HK-2 (cell line): ENCODE data around the gene RHOH.

ENCODE experiments used
- DNase-seq: peaks from one replicate; pipeline ENCODE4 v3.0.0-alpha.2; 2018; ENCODE audit not compliant: unreplicated experiment

RHOH gene

DNA sequence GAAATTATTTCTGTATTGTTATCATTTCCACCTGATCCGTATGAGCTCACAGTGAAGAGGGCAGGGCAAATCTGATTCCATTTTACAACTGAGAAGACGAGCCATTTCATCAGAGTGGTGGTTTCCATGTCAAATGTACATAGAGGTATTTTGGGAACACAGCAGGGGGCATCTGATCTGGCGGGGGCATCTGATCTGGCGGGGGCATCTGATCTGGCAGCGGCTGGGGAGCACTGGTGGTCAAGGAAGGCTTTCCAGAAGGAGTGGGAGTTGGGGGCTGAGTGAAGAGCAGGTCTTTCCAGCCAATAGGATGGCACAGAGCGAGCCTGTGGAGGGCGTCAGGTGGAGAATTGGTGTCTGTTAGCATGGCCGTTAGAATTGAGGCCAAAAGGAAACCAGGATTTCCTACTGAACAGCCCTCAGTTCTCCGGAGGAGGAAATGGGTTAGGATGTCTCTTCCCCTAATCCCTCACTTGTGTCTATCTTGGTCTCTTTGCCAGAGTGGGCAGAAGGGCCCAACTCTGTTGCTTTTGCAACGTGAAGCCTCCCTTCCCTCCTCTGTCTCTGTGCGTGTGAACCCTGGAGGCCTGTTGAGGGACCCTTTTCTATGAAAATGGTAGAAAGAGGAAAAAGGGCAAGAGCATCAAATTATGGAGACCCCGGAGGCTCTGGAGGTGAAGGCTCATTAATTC, 41.3 kb downstream of the RHOH start:
- DNase-seq = no peak

DNA sequence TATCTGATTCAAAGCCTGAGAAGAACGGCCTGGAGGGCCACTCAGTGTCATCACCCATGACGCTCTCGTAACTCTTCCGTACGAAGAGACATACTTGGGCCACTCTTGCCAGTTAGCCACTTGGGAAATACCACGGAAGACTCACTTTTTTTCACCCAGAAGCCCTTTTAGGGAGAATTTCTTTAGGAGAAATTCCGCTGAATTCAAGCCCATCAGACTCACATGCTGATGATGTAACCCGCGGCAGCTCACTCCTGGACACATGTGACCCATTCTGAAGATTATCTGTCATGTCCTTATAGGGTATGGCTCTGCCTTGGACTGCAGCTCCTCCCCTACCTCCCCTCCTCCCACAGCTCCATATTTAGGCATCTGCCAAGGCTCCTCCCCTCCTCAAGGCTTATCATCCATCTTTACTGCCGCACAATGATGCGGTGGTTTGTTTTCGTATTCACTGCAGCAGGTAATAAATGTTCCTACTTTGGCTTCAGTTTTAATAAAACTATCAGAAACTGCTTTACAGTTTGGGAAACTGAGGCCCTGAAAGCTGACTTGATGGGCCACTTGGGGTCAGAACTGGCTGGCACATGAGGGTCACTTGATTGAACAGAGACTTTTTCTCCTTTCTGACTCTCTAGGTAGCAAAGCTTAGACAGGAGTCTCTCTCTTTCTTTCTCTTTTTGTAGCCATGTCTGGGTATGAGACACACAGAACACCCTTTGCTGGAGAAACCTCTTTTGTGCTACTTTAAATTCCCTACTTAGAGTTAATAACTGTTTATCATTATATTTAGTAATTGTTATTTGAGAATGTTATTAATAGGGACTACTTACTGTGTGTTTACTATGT, 42.1 kb downstream of the RHOH start:
- DNase-seq = no peak

DNA sequence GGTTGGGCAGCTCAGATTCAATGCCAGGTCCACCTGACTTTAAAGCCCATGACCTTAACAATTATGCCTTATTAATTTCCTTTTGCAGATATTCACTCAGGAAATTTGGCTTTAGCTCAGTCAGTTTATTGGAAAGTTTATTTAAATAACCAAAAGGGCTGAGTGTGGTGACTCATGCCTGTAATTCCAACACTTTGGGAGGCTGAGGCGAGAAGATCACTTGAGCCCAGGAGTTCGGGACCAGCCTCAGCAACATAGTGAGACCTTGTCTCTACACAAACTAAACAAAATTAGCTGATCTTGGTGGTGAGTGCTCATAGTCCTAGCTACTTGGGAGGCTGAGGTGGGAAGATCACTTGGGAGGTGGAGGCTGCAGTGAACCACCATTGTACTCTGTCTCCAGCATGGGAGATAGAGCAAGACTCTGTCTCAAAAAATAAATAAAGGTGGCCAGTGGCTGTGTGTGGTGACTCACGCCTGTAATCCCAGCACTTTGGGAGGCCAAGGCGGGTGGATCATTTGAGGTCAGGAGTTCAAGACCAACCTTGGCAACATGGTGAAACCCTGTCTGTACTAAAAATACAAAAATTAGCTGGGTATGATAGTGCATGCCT, 43.3 kb downstream of the RHOH start:
- no peak for DNase-seq

DNA sequence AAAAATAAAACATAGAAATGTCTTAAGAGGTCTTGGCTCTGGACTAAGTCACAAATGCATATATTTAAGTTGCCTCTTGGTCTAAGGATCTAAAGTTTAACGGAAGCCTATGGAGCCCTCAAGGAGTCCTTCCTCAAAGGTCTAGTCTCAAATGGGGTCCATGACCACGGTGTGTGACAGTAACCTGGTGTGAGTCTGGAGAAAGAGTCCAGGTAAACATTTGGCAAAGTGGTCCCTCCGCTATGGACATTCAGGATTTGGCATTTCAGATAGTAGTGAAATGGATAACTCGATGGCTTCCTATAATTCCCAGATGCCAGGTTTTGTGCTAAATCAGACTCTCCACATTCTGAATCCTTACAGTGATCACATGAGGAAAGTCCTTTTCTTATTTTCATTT, 44.2 kb downstream of the RHOH start:
- DNase-seq = no peak

DNA sequence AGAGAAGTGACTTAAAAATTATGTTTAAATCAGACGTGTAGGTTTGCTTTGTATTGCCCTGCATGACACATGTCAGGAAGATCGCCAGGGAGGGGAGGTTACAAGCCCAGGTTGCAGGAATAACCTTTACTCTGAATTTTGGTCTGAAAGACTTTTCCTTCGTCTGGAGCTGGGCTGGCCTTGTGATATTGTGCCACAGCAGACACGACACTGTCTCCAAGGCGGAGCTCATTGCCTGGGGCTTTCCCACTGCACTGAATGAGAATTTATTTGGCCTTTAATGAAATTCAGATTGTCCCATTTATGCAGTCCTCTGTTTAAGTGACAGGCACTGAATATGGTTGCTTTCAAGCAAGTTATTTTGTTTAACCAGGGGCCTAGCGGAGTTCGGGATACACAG, 45.1 kb downstream of the RHOH start:
- no peak for DNase-seq

DNA sequence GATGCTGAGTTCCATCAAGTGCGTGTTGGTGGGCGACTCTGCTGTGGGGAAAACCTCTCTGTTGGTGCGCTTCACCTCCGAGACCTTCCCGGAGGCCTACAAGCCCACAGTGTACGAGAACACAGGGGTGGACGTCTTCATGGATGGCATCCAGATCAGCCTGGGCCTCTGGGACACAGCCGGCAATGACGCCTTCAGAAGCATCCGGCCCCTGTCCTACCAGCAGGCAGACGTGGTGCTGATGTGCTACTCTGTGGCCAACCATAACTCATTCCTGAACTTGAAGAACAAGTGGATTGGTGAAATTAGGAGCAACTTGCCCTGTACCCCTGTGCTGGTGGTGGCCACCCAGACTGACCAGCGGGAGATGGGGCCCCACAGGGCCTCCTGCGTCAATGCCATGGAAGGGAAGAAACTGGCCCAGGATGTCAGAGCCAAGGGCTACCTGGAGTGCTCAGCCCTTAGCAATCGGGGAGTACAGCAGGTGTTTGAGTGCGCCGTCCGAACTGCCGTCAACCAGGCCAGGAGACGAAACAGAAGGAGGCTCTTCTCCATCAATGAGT, 46.6 kb downstream of the RHOH start:
- no peak for DNase-seq

DNA sequence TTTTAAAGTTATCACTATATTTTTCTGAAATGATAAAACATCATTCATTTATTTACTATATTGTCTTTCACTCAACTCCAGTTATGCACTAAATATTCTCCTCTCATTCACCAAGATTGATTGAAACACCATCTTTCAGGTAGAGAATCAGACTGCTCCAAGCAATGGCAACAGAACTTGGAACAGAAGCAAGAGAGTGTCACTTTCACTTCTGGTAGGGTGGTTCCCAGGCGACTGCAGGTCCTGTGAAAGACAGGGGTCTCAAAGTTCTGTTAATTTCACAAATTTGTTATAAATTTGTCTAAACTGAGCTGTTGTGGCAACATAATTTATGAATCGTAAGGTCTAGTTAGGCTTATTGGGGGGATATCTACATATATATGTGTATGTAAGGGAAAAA, 47.8 kb downstream of the RHOH start:
- no peak for DNase-seq

DNA sequence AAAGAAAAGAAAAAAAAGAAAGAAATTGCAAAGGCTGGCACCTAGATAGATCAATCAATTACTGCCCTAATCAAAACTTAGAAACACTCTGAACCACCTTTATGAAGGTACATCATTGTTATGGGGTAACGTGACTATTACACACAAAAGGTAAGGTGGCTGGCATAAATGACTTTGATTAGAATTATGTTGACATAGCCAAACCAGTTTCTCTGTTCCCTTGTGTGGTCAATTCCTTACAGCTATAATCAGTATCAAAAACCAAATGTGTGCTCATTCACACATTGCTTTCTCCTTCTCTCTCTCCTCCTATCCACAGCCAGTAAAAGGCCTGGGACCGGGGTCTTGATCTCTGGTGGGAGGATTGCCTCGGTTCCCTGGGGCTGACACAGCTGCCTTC, 48.7 kb downstream of the RHOH start:
- DNase-seq = no peak

DNA sequence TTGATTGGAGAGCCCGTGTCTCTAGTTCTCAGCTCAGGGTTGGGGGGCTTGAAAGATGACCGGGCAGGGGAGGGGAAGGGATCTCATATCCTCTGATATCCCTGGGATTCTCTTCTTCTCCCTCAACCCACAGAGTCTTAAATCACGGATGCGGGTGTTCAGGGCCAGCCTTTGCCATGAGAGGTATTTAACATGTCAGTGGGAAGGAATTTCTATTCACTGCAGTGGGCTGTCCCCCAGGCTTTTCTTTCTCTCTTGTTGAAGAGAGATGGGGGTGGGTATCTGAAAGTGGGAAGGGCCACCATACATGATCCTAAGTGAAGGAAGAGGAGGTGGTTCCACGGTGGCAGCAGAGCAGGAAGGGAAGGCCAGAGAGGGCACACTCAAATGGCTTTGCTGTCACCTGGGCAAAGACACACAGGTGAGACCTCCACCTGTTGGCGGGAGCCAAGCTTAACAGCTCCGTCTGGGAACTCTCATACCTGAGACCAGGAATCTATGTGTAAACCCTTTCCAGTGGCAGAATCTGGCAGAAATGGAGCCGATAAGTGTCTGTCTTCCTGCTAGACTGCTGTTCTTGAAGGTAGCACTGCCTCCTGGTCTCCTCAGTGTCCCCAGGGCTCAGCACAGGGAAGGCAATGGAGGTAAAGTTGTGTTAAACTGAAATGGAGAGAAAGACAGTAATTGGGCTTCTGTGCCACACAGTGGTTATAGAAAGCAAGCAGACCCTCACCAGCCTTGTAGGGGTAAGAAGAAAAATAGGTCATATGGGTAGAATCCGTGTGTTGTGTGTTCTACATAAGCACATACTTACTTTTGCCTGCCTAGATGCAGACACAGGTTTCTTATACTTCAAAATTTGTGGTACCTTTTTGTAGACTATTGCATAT, 49.4 kb downstream of the RHOH start:
- no peak for DNase-seq

DNA sequence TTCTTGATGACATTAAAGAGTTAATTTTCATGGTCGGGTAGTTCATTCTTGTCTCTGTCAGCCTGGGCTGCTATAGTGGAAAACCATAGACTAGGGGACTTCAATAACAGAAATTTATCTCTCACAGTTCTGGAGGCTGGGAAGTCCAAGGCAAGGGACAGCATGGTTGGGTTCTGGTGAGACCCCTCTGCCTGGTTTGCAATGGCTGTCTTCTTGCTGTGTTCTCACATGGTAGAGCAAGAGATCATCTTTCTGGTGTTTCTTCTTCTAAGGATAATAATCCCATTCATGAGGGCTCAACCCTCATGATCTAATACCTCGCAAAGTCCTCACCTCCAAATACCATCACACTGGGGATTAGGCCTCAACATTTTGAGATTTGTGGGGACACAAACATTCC, 50.1 kb downstream of the RHOH start:
- no peak for DNase-seq

DNA sequence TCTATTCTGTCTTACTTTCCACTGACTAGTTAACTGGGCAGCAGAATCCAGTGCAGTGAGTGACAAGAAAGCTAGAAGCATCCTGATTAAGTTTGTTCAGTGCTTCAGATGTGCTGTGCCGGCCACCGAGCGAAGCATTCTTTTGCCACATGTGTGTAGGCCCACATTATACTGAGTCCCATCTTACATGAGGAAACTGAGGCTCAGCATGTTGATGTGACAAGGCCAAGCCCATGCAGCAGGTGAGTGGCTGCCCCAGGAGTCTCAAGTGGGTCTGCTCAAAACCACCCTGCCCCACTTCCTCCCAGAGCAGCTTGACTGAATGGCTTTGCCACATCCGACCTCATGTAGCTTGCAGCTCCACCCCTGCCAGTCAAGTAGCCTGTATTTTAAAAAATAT, 50.5 kb downstream of the RHOH start:
- no peak for DNase-seq

DNA sequence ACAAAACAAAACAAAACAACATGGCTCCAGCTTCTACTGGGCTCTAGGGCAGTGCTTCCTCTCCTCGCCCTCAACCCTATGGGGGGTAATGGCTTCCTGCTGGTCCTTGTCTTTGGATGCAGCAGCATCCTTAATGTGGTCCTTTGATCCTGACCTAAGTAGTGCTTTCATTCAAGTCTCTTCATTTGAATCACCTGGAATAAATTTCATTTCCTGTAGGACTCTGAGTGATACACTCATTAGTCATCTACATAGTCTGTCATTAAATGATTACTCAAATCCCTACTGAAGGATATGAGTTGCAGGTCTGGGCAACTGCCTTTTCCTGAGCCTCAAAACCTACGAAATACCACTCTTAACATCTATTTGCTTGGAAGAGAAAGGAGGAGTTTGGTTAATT, 54.5 kb downstream of the RHOH start:
- DNase-seq = no peak

DNA sequence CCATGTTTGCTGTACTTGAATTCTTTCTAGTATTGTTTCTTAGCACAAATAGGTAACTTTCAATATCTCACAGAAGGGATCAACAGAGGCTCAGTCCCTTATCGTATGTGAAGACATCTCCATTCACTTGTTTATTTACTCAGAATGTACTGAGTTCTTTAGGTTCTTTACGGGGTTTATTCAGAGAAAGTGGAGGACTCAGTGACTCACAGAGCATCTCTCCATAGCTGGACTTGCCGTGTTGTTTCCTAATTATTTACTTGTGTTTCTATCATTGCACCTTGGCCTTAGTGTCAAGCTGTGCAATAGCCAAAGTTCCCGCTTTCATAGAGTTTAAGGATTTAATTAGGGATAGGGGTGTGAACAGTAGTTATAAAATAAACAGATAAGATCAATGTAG, 57.1 kb downstream of the RHOH start:
- no peak for DNase-seq

DNA sequence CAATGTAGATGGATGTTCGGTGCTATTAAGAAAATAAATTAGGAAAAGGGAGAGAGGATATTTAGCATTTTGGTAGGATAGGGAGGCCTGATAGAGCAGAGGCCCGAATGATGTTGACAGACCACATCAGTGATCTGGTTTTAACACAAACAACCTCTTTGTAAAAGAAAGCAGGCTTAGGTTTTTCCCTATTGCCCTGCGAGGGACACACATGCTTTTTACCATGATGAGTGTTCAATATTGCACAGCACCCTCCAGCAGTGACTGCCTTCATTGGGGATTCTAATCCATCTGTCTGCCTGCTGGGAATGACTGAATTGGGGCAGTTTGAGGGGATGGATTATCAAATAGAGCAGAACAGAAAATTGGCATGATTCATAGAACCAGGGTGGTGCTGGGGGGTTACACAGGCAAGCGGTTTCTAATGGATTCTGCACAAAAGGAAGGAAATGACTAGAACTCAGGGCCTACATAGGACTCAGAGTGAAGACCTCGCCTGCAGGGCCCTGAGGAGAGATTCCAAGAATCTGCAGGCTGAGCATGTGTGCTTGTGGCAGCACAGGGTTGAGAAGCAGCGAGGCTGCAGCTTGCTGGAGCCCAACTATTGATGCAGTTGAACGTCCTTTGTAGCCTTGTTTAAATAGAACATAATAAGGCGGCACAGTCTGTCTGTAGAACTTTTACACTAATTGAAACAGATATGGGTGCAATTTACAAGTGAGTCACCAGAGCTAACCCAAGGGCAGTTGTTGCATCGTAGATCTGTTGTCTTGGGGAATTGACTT, 58.0 kb downstream of the RHOH start:
- no peak for DNase-seq

DNA sequence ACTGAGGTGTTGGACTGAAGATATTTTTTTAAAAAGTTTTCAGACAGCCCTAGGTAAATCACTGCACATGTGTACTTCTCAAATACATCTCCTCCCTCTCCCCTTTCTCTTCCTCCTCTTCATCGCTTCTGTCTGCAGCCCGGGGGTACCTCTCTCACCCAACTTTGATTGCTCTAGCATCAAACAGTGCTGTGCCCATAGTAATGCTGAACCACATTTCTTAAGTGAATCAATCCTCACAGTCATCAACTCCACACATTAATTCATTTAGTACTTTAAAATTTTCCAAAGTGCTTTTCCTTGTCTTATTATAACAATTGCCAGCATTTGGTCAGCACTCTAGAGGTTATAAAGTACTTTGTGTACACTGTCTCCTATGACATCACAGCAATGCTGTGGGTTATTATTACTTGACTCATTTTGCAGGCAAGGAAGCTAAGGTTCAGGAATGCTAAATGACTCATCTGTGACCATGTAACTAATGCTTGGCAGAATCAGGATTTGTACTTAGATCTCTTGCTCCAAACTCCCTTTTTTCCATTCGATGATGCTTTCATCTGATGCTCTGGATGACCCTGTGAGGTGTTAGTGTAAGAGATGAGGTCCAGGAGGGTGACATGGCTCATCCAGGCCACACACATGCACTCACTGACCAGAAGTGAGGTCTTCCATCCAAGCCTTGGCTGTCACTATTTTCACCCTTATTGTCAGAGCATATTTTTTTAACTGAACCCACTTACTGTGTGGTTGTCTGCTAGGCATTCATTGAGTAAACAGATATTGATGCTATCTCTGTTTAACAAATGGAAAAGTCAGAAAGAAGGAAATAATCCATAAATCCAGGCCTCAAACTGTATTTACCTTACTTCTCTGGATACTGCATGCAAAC, 58.8 kb downstream of the RHOH start:
- DNase-seq = peak; percentile 20

DNA sequence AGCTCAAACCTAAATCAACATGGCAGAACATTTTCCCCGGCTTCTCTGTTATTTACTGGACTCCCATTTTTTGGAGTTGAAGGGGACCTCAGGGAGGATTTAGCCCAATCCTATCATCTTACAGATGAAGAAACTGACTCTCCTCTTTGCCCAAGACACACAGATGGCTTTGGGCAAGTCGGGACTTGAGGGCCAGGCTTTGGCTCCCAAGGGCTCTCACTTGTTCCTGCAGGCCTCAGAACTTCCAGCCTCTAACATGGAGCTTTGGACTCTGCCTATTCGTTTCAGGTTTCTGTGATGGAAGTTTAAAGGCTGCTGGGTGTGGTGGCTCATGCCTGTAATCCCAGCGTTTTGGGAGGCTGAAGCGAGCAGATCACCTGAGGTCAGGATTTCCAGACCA, 59.5 kb downstream of the RHOH start:
- DNase-seq = no peak

DNA sequence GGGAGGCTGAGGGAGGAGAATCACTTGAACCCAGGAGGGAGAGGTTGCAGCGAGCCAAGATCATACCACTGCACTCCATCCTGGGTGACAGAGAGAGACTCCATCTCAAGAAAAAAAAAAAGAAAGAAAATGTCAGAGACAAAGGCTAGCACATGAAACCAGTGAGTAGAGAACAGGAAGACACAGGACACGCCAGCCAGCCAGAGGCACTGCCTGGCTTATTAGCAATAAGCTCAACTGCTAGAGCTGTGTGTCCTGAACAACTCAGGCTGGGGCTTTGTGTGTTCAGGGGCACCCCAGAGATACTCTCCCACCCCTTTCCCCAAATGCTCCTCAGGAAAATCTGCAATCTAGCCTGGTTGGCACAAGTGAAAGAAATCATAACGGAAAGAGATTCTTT, 60.0 kb downstream of the RHOH start:
- no peak for DNase-seq

DNA sequence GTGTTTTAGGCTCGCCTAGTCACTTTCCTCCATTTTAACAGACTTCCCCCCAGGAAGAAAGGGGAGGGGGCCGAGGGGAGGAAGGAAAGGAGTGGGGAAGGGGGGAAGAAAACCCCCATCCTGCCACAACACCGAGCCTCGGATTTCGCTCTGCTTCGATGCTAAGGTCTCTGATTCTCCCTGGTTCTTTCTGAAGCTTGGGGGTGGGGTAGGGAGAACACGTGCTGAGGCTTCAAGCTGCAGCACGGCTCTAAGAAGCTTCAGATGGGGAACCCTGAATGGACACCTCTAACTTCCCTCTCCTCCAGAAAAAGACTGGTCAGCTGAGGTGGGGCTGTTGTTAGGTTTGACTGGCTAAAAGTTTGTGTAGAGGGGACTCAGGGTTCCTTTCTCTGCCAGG, 61.8 kb downstream of the RHOH start:
- no peak for DNase-seq

DNA sequence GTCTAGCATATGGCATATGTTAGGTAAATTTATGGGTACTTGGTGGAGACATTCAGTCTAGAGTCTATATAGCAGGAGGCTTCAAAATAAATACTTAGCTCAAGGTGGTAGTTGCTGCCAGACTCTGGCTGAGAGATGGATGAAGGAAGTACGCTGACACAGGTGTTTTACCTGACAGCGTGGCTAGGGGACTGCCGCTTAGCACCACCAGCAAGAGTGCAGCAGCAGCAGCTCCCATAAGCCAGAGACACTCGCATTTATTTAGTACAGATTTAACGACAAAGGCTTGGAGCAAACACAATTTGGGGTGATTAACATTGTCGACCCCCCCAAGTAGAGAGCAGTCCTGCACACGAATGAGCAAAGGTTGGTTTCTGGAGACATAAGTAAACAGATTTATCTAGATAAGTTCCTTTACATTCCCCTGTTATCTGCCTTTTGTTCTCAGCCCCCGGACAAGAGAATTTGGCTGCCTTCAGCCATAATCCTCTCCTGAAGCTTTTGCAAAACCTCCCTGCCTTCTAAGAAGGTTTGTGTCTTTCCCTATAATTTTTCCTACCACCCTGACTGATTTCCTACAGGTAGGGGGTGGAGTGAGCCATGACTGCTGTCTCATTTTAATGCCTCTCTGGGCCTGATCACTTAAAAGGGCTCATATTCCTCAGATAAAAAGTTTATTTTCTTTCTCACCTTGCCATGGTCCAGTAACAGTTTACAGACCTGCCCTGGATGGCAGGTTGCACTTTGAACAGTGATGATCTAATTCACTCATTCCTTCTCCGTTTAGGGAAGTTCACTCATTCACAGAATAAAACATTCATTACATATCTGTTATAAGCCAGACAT, 64.6 kb downstream of the RHOH start:
- no peak for DNase-seq
